ENCODE data around the gene ESR2. TPM values are rescaled to one million over a fixed set of nuclear protein-coding genes. Genes with fewer than 3 reads are reported as not detected.

ESR2 gene
- total and polyA plus RNA-seq, 2 donors (not counting 3 experiments of a cell fraction or from before 2014, with no cell fraction given): 0.10 to 0.58 TPM

GRCh38 chr14:64229489-64229888 lies 64.7 kb downstream of the ESR2 start:
- H3K9me1 ChIP-seq (replicated peaks; ENCODE audit: control insufficient read depth, extremely low read depth, insufficient read depth, low read length): no peaks in the 10 kb centered on the region
- CTCF ChIA-PET: interaction anchor here (1.2 to 4.4 kb wide), 2 partner anchors 10 to 65 kb away, joined by 3 to 20 read pairs; partner anchors contain the start of gene ESR2
- TF ChIP-seq JUN (IDR thresholded peaks at IDR 0.05; ENCODE audit: borderline replicate concordance, insufficient read depth, insufficient read length, low read depth) (no peak), POLR2AphosphoS5 (IDR thresholded peaks at IDR 0.05; ENCODE audit: insufficient read depth, low read depth, low read length) (no peak), MAX (IDR thresholded peaks at IDR 0.05; ENCODE audit: insufficient read depth, insufficient read length) (no peak), GATA2 (IDR thresholded peaks at IDR 0.05; ENCODE audit: insufficient read depth, insufficient read length, low read depth, low read length) (no peak), CTCF (IDR thresholded peaks at IDR 0.05; ENCODE audit: extremely low read depth in 1 of 2, insufficient read depth in 1 of 2, low read depth in 1 of 2, low read length in 2 of 2) (no peak), FOS (IDR thresholded peaks at IDR 0.05; ENCODE audit: borderline replicate concordance, insufficient read depth, low read length) (no peak), POLR2A (IDR thresholded peaks at IDR 0.05; ENCODE audit: low read depth, low read length) (no peak), EZH2 (IDR thresholded peaks at IDR 0.05; ENCODE audit: borderline replicate concordance, low read depth, low read length, severe bottlenecking) (no peak), MYC (IDR thresholded peaks at IDR 0.05; ENCODE audit: low read depth, low read length) (no peak)
- POLR2A ChIA-PET: no interaction called here
- FAIRE-seq: no peak
- no peak overlapping the region for H3K27ac ChIP-seq (ENCODE audit: insufficient read depth, low read depth, low read length)
- H3K36me3 ChIP-seq (ENCODE audit: control insufficient read depth in 2 of 2, extremely low read depth in 1 of 2, insufficient read depth in 2 of 2, low read length in 2 of 2): peaks cover 0 to 3% of the 10 kb centered on the region in 2 experiments
- H3K27me3 ChIP-seq (ENCODE audit: control insufficient read depth in 2 of 2, insufficient read depth in 2 of 2, low read length in 2 of 2): no peaks in the 10 kb centered on the region
- dilution Hi-C loops (cut with MboI; ENCODE audit: extremely low pct_ligation_motif_present, low sequenced_read_pairs): no loop called here
- H4K20me1 ChIP-seq (replicated peaks; ENCODE audit: control insufficient read depth, extremely low read depth, insufficient read depth, low read length): no peaks in the 10 kb centered on the region
- intact Hi-C loops (cut with micrococcal nuclease): no loop called here
- H3K9ac ChIP-seq (replicated peaks; ENCODE audit: extremely low read depth, insufficient read depth, low read length): no peak overlapping the region
- BruUV-seq (replicated peaks): no TSS peak
- H3K4me1 ChIP-seq (ENCODE audit: control insufficient read depth, extremely low read depth, insufficient read depth, low read length): peaks cover 24% of the 10 kb centered on the region
- H3K79me2 ChIP-seq (ENCODE audit: control insufficient read depth, insufficient read depth, low read length): no peaks in the 10 kb centered on the region
- H3K9me3 ChIP-seq (replicated peaks; ENCODE audit: control insufficient read depth, insufficient read depth, low read length): no peaks in the 10 kb centered on the region
- H3K4me3 ChIP-seq (replicated peaks in 1 of 3; ENCODE audit: insufficient read depth in 1 of 3, low read depth in 1 of 3, low read length in 3 of 3): no peak overlapping the region
- no peak overlapping the region for H3K4me2 ChIP-seq (ENCODE audit: insufficient read depth, low read length)
- H2AFZ ChIP-seq (ENCODE audit: low read depth, low read length): no peak overlapping the region
- DNase-seq (ENCODE audit: low read depth, low spot score): no peak
